ENCODE data around the gene CEACAM5. TPM values are rescaled to one million over a fixed set of nuclear protein-coding genes. Genes with fewer than 3 reads are reported as not detected.

The CEACAM5 gene
- total RNA-seq, 1 donor from 2014 or later = not detected

GRCh38 chr19:41718761-41719160, 10.3 kb downstream of the CEACAM5 start:
- no peak overlapping the region for H3K4me3 Mint-ChIP-seq
- TF ChIP-seq CTCF (conservative IDR thresholded peaks at IDR 0.05) = no peak
- H3K36me3 Mint-ChIP-seq (ENCODE audit: low read depth) = peaks cover 4% of the 10 kb centered on the region
- H3K27ac Mint-ChIP-seq (ENCODE audit: unreplicated experiment) = no peak overlapping the region
- DNase-seq (ENCODE audit: low read depth, low spot score) = no peak
- no peaks in the 10 kb centered on the region for H3K4me1 Mint-ChIP-seq
- H3K27me3 Mint-ChIP-seq (ENCODE audit: low read depth) = no peaks in the 10 kb centered on the region
- H3K9me3 Mint-ChIP-seq = peaks cover 8% of the 10 kb centered on the region

- H3K36me3 Mint-ChIP-seq (ENCODE audit: low read depth) = peaks cover 4% of the 10 kb centered on the region
- no peak for DNase-seq (ENCODE audit: low read depth, low spot score)
- no peaks in the 10 kb centered on the region for H3K27me3 Mint-ChIP-seq (ENCODE audit: low read depth)
- no peak overlapping the region for H3K27ac Mint-ChIP-seq (ENCODE audit: unreplicated experiment)
- H3K9me3 Mint-ChIP-seq = peaks cover 12% of the 10 kb centered on the region
- no peak for TF ChIP-seq CTCF (conservative IDR thresholded peaks at IDR 0.05)
- no peaks in the 10 kb centered on the region for H3K4me1 Mint-ChIP-seq
- H3K4me3 Mint-ChIP-seq = no peak overlapping the region
Observed at GRCh38 chr19:41720103-41720502, 11.7 kb downstream of the CEACAM5 start.

- no peaks in the 10 kb centered on the region for H3K4me1 Mint-ChIP-seq
- H3K4me3 Mint-ChIP-seq = no peak overlapping the region
- no peak overlapping the region for H3K27ac Mint-ChIP-seq (ENCODE audit: unreplicated experiment)
- H3K36me3 Mint-ChIP-seq (ENCODE audit: low read depth) = no peaks in the 10 kb centered on the region
- no peaks in the 10 kb centered on the region for H3K27me3 Mint-ChIP-seq (ENCODE audit: low read depth)
- no peak for TF ChIP-seq CTCF (conservative IDR thresholded peaks at IDR 0.05)
- H3K9me3 Mint-ChIP-seq = peaks cover 20% of the 10 kb centered on the region
- DNase-seq (ENCODE audit: low read depth, low spot score) = no peak
Observed at GRCh38 chr19:41726493-41726892, 18.1 kb downstream of the CEACAM5 start.

GRCh38 chr19:41734156-41734555, 25.7 kb downstream of the CEACAM5 start:
- peaks cover 3% of the 10 kb centered on the region for H3K9me3 Mint-ChIP-seq

GRCh38 chr19:41734585-41734984, 26.2 kb downstream of the CEACAM5 start:
- H3K4me3 Mint-ChIP-seq = no peak overlapping the region
- H3K27ac Mint-ChIP-seq (ENCODE audit: unreplicated experiment) = no peak overlapping the region
- H3K4me1 Mint-ChIP-seq = no peaks in the 10 kb centered on the region
- DNase-seq (ENCODE audit: low read depth, low spot score) = no peak
- TF ChIP-seq CTCF (conservative IDR thresholded peaks at IDR 0.05) = no peak
- peaks cover 3% of the 10 kb centered on the region for H3K9me3 Mint-ChIP-seq
- H3K27me3 Mint-ChIP-seq (ENCODE audit: low read depth) = peaks cover 2% of the 10 kb centered on the region
- H3K36me3 Mint-ChIP-seq (ENCODE audit: low read depth) = no peaks in the 10 kb centered on the region

More at GRCh38 chr19:41734156-41734555, 25.7 kb downstream of the CEACAM5 start:
- Mint-ChIP-seq H3K27me3 (ENCODE audit: low read depth) (peaks cover 2% of the 10 kb centered on the region), H3K27ac (ENCODE audit: unreplicated experiment) (no peak overlapping the region), H3K4me3 (no peak overlapping the region), H3K4me1 (no peaks in the 10 kb centered on the region), H3K36me3 (ENCODE audit: low read depth) (no peaks in the 10 kb centered on the region)
- TF ChIP-seq CTCF (conservative IDR thresholded peaks at IDR 0.05) = no peak
- no peak for DNase-seq (ENCODE audit: low read depth, low spot score)
